HL-60/S4 treated with retinoic acid at 250 ng/mL for 4 days and 3 days (cell line): ENCODE data around the gene OLFM1.

Source experiments
- in situ Hi-C: fragments of 300-500 bp; cut with MboI; formaldehyde crosslinking; loops from 2 replicates; pipeline ENCODE4 v1.7.0; 2022; ENCODE audit warnings: low sequenced_read_pairs

Gene OLFM1

DNA sequence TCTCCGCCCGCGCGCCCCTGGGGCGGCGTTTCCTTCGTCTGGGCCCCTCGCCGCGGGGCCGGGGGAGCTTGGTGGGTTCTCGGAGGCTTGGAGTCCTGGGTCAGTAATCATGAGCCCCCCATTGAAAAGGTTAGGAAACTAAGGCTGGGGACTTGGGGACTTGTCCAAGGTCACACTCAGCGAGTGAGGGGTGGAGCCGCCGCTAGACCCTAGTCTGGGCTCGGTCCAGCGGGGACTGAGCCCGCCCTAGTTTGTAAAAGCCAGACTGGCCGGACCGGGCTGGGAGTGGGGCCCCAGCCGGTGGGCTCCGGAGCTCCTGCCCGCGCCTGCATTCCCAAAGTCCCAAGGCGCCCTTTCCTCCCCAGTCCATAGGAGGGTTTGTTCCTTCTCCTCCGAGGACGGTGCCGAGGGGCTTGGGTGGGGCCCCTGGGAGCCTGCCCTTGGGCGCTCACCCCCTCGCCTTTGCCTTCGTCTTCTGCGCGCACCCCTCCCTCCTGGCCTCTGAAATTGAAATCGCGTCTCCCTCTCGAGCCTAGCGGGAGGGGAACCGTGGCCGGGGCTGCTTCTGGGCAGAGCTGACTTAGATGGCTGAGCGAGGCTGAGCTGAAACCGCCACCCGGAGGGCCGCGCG is 995 bp downstream of the OLFM1 start:
- in situ Hi-C loops = no loop called here

DNA sequence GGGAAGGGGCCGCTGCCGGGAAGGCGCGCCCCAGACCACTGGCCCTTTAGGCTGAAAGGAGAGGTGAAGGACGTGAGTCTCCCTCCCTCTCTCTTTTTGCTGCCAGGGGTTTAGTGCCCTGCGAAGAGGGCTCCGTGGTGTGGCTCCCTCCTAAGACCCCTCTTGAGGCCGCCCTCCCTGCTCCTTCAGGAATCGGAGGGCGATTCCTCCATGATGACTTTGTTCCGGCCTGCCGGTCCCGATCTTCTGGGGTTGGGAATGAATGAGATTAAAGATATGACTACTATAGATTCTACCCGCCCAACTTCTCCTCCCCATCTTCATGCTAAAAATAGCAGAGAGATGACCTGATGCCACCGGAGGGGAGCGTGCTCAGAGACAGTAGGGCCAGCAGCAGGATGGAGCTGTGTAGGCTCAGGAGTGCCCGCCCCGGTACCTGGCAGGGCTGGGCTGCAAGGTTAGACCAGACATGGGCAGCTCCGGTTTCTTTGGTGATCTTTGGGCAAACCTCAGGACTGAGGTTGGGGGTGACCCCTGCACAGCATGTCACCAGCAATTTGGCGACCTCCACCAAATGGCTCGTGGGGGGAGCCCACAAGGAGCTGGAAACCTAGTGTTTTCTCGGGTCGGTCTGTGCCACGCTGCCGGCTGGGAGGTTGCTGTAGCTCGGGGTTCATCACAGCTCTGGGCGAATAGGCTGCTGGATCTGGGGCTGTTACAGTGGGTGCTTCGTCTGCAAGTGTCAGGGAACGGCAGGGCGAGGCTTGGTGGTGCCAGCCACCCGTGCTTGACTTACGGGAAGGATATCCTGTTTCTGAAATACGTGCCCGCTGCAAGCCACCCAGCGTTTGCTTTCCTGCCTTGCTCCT is 1.7 kb downstream of the OLFM1 start:
- in situ Hi-C loops = no loop called here

DNA sequence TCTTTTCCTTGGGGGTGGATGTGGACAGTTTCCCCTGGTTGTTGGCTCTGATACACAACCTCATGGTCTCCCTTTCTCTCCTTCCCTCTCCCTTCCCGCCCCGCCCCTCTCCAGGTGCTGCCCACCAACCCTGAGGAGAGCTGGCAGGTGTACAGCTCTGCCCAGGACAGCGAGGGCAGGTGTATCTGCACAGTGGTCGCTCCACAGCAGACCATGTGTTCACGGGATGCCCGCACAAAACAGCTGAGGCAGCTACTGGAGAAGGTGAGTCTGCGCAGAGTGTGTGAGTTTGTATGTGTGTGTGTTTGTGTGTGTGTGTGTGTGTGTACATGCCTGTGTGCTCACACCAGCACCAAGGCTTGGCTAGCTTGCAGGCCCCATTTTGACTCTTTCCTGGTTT is 2.6 kb downstream of the OLFM1 start:
- in situ Hi-C loops = no loop called here

DNA sequence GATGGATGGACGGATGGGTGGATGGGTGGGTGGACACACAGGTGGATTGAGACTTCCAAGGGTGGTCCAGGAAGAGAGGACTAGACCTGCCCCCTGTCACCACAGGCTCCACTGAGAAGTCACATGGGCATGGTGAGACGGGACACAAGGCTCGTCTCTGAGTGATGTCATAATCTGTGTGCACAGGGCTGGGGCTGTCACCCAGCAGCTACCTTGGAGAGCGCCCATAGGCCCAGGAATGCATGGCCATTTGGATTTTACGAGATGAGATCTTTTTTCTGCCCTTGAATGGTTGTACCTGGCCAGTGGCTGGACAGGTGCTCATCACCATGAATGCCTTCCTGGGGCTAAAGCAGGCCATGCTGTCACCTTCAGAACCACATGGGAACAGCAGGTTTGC is 3.1 kb downstream of the OLFM1 start:
- in situ Hi-C loops = no loop called here

DNA sequence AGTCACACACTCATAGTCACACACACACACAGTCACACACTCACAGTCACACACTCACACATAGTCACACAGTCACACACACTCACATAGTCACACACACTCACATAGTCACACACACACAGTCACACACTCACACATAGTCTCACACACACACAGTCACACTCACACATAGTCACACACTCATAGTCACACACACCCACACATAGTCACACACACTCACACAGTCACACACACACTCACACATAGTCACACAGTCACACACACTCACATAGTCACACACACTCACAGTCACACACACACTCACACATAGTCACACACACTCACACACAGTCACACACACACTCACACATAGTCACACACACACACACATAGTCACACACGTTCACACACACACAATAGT is 4.1 kb downstream of the OLFM1 start:
- in situ Hi-C loops = no loop called here

DNA sequence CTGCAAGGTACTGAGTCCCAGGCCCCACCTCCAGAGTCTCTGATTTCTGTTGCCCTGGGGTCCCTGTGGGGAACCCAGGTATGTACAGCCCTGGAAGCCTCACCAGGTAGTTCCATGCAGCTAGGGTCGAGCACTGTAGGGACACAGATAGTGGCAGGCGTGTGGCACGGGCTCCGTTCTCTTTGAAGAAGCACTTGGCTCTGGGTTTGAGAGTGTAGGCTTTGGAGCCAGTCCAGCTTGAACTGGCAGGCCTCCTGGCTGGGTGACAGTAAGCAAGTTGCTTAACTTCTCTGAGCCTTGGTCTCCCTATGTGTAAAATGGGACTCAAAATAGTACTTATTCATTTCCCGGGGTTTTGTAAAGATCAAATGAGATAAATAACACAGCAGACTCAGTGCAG is 5.6 kb downstream of the OLFM1 start:
- in situ Hi-C loops = no loop called here

DNA sequence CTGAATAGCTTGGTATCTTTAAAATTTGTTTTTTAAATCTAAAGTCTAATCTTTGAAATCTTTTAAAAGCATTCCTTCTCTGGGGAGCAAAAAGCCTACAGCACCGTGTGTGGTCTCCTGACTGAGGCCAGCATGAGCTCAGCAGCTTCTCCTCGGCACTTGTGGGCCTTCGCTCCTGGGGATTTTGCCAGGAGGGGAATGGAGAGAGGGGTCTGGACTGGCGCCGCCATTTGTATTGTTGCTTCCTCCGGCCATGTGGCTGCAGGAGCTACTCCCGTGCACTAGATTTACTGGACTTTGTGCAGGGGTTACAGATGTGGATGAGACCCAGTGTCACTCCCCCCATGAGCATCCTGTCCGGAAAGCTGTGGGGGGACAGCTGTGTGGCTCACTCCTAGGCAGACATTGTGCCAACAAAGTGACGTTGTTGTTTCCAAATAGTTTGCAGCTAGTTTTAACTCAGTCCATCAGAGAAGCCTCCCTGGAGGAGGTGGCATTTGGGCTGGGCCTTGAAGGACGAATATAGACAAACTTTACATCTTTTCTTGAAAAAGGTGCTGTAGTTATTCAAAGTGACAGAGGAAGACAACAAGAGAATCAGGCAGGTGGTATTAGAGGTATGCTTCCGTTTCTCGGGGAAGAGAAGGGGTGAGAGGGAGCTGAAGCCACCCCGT is 6.6 kb downstream of the OLFM1 start:
- in situ Hi-C loops = no loop called here

DNA sequence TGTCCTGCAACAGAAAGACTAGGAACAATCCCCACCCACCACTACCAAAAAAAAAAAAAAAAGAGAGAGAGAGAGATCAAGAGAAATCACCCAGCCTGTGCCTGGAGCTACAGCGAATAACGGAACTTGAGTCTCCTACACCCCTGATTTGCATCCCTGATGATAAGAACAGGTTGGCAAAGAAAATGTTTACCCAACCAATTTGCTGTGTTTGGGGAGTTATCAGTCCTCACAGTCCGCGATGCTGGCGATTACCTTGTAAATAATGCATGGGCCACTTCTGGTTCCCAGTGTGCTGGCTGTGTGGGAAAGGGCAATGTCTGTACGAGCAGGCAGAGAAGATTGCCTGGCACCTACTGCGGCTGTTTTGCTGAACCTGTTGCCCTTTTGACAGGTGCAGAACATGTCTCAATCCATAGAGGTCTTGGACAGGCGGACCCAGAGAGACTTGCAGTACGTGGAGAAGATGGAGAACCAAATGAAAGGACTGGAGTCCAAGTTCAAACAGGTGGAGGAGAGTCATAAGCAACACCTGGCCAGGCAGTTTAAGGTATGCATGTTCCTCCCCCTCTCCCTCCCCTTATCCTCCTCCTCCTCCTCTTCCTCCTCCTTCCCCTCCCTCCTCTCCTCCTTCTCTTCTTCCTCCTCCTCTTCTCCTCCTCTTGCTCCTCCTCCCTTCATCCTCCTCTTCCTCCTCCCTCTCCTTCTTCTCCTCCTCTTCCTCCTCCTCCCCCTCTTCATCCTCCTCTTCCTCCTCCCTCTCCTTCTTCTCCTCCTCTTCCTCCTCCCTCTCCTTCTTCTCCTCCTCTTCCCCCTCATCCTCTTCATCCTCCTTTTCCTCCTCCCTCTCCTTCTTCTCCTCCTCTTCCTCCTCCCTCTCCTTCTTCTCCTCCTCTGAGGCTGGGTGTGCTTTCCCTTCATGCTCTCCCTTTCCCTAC is 8.3 kb downstream of the OLFM1 start:
- in situ Hi-C loops = no loop called here

DNA sequence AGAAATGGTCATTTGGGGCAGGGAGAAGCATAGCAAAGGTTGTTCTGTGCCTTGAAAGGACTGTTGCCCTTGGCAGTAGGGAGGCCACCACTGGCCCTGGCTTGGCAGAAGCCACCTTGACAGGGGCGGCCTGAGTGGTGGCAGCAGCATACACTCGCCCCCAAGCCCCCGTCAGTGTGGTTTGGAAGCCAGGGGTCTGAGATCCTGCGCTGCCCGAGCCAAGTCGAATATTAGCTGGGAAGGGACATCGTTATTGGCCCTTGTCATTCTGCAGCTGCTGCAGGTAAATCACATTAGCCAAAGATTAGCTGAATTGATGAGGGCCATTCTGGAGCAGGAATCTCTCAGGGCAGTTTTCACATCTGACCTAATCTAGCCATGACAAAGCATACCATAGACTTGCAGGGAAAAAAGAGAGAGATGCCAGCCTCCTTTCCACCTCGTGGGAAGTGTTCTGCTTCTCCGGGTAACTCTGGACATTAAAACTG is 9.0 kb downstream of the OLFM1 start:
- in situ Hi-C loops = no loop called here

DNA sequence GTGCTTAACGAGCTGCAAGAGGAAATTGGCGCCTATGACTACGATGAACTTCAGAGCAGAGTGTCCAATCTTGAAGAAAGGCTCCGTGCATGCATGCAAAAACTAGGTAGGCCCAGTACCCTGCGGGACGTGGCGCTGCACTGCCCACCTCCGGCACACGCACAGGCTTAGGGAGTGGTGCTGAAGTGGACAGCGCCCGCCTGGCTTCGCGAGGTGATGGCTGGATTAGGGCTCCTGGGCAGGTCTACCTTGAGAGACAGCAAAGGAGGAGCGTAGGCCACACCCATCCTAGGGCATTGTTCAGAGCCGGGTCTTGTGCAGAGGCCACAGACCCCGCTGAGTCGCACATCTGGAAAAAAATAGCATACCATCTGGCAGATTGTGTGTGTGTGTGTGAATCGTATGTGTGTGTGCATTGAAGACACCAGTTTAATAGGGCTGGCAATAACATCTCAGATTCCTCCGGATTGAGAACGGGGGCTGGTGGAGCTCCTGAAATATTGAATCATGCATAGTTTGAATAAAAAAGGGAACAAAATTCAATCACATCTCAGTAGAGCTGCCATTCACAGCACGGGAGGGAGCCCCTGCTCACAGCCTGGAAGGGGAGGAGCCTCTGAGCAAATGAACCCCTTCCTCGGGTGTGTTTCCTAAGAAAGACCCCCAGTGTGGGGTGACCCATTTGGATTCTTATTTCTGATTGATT is 11.1 kb downstream of the OLFM1 start:
- in situ Hi-C loops = no loop called here

DNA sequence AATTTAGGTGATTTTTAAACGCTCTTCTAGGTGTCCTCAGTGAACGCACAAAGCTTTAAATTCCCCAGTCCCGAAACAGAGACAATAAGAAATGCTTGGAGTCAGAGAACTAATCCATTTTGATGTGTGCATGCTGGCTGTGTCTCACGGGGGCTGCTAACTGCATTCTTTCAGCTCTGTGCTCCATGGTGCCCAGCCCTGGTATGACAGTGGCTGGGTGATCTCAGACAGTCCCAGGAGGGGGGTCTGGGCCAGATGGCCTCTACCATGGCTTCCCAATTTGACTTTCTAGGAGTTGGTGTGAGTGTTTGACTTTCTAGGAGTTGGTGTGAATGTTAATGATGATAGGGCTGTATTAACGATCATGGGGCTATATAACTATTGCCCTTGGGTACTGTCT is 12.1 kb downstream of the OLFM1 start:
- in situ Hi-C loops = no loop called here

DNA sequence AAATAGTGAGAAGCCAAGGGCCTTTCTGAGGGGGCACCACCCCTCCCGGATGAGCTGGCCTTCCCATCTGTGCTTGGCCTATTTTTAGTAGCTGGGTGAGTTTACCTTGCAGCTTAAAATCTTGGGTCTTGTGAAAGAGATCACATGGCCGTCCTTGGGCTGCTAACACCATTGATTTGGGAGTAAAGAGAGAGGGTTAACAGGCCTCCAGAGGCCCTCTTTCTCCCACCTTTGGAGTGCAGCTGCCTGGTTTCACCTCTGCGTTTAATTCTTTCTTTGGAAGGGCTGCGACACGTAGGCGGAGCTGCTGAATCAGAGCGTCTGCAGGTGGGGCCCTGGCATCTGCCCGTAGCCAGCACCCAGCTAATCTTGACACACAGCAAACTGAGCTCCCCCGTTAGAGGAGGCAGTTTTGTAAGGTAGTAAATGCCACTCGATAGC is 12.8 kb downstream of the OLFM1 start:
- in situ Hi-C loops = no loop called here

DNA sequence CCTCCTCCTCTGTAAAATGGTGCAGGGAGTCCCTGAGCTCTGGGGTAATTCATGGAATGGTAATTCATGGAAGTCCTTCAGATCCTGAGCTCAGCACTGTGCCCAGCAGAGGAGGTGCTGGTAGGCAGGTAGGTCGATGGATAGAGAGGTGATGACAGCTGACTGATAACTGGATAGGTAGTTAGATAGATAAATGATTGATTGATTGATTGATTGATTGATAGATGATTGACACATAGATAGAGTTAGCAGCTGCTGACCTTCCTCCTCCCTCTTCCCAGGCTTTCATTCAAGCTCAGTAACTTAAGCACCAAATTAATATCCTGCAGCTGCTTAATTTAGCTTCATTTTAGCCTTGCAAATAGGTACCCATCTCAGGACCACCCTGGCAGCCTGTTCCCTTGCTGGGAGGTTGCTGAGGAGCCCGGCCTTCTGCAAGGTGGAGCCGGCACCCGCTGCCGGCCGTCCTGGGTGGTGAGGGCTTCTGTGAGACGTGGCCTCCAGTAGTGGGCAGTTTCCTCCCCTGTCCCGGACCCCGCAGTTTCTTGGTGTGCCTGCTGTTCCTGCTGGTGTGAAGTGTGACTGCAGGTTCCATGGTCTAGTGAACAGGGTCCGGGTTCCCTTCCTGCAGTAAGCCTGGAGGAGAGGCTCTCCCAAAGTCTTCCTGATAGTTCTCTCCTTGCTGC is 13.4 kb downstream of the OLFM1 start:
- in situ Hi-C loops = no loop called here

DNA sequence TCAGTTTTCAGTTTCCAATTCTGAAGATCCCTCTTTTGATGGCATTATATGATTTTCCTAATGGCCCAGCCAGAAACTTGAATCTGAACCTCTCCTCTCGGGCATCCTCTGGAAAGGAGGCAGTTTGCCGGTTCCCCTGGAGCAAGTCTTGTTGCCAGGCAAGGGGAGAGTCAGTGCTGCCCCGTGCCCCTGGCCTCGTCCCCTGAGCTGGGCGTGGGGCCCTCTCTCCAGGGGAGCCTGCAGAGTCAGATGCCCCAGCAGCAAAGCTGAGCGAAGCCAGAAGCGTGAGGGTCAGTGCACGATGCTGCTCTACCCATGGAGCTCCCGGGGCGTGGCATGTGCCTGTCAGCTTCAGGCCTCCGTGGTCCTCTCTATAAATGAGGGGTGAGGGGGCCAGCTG is 14.0 kb downstream of the OLFM1 start:
- in situ Hi-C loops = no loop called here

DNA sequence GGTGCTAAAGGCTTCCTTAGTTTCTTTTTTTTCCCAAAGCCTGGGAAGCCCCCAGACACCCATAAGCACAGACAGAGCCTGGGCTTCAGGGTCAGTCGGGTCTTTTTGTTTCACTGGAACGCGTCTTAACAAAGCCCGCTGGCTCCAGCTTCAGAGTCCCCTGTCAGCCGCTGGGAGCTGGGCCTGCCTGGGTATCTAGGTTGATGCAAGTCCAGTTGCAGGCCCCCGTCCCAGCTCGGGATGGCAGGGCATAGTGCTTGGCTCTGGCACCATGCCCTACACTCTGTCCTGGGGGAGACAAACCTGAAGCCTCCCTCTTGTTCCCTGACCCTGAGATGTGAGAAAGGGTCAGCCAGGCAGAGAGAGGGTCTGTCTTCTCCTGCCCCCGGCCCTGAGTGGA is 14.5 kb downstream of the OLFM1 start:
- in situ Hi-C loops = no loop called here

DNA sequence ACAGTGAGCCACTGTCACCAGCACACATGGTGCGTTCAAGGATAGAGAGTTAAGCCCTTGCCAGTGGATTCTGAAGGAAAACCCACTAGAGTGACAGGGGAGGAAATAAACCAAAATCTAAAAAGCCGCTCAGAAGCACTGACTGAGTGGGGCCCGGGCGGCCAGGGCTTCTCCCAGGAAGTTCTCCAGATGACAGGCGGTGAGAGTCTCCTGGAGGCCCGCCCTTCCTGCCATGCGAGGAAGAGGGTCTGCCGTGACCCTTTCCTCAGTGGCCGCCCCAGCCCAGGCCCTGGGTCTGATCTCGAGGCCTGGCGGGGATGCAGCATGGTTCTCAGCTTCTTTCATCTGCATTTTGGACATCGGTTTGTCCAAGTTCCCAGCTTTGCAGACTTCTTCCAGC is 14.9 kb downstream of the OLFM1 start:
- in situ Hi-C loops = no loop called here

DNA sequence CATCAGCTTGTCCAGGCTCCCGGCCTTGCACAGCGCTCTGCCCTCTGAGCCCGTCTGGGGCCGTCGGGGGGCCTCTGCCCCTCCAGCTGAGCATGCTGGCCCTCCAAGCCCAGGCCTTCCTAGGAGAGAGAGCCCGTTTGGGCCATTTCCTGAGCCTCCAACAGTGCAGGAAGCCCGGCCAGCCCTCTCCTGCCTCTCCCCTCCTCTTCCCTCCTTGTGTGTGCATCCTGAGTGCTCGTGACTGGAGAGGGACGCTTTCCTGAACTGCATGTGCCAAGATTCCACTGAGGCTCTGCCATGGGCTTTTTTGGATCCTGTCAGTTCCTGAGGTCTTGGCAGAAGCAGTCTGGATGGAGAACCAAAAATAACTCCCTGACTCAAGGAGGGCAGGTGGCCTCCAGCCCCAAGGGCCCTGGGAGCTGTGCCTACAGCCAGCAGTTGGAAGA is 15.6 kb downstream of the OLFM1 start:
- in situ Hi-C loops = no loop called here

DNA sequence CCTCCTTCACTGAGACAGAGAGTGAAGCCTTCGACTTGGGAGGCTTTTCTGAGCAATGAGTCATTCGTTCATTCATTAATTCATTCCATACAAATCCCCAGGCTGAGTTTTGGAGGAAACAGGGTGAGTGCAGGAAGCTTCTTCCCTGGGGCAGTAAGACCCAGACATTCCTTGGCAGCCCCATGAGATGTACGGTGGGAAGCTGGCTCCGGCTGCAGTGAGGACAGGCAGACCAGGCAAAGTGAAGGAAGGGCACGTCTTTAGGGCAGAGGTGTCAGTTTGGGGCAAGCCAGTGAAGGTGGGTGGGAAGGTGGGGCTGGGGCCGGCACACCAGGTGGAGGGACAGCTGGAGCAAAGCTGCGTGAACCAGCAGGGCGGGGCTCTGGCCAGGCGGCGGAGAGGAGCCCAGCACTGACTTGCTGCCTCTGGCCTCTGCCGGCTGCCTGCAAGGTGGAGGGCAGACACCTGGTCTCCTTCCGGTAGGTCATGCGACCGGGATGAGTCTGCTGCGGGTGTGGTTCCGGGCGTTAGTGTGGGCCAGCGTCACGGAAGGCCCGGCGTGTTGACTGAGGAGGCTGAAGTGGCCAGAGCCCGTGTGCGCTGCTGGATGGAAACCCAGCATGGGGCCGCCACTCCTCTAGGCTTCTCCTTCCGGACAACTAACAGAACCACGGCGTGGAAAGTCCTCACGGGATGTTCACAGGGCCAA is 16.6 kb downstream of the OLFM1 start:
- in situ Hi-C loops = no loop called here

DNA sequence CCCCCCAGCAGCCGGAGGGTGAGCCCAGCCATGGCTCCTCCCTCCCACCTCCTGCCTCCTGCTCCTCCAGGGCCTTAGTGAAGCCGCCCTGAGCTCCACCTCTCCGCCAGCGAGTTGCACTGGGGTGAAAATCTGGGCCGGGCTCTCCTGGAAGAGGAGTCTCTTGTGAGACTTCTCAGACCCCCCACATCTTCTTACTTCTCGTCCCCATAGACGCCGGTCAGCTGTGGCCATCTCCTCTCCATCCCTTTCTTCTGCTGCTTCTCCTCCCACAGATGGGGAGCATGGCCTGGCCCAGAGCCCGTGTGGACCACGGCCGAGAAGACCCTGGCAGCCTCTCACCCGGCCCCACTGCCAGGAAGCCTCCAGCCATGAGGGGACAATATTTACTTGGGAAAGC is 17.3 kb downstream of the OLFM1 start:
- in situ Hi-C loops = no loop called here
